ENCODE measurements around the gene MYL3.

The MYL3 gene

DNA sequence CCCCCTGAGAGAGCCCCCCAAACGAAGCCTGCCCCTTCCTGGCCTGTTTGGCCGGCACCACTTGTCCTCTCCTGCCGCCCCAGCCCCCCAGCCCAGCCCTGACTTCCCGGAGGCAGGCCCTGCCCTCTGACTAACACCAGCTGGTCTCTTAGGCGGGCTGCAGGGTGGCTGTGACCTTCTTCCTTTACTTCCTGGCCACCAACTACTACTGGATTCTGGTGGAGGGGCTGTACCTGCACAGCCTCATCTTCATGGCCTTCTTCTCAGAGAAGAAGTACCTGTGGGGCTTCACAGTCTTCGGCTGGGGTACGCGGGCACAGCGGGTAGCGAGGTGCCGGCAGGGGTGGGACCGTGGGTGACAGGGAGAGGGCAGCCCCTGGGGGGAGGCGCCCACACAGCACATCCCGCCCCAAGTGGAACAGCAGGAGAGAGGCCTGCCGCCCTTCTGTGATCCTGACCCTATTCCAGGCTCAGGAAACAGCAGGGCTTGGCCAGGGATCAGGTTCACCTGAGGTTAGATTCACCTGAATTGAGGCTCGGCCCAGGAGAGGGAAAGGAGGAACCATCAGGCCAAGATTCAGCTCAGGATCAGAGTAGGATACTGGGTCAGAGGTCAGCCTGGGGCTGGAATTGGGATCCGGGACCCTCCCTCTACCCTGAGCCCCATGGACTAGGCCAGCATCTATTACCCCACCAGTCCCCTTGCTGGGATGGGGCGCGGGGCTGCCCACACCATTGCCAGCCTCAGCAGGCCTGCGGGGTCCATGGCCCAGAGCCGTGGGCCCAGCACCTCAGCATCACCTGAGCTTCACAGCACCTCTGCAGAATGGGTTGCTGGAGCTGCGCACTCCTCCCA is 36.1 kb upstream of the MYL3 start:
- DNase-seq (ENCODE audit: extremely low read depth, low read depth) = no peak
- TF ChIP-seq, protein P1, sequence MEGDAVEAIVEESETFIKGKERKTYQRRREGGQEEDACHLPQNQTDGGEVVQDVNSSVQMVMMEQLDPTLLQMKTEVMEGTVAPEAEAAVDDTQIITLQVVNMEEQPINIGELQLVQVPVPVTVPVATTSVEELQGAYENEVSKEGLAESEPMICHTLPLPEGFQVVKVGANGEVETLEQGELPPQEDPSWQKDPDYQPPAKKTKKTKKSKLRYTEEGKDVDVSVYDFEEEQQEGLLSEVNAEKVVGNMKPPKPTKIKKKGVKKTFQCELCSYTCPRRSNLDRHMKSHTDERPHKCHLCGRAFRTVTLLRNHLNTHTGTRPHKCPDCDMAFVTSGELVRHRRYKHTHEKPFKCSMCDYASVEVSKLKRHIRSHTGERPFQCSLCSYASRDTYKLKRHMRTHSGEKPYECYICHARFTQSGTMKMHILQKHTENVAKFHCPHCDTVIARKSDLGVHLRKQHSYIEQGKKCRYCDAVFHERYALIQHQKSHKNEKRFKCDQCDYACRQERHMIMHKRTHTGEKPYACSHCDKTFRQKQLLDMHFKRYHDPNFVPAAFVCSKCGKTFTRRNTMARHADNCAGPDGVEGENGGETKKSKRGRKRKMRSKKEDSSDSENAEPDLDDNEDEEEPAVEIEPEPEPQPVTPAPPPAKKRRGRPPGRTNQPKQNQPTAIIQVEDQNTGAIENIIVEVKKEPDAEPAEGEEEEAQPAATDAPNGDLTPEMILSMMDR (IDR thresholded peaks at IDR 0.05; ENCODE audit: low read depth, low read length, missing control alignments) = no peak
- H3K4me3 ChIP-seq (replicated peaks; ENCODE audit: low read depth, low read length) = no peak overlapping the region

DNA sequence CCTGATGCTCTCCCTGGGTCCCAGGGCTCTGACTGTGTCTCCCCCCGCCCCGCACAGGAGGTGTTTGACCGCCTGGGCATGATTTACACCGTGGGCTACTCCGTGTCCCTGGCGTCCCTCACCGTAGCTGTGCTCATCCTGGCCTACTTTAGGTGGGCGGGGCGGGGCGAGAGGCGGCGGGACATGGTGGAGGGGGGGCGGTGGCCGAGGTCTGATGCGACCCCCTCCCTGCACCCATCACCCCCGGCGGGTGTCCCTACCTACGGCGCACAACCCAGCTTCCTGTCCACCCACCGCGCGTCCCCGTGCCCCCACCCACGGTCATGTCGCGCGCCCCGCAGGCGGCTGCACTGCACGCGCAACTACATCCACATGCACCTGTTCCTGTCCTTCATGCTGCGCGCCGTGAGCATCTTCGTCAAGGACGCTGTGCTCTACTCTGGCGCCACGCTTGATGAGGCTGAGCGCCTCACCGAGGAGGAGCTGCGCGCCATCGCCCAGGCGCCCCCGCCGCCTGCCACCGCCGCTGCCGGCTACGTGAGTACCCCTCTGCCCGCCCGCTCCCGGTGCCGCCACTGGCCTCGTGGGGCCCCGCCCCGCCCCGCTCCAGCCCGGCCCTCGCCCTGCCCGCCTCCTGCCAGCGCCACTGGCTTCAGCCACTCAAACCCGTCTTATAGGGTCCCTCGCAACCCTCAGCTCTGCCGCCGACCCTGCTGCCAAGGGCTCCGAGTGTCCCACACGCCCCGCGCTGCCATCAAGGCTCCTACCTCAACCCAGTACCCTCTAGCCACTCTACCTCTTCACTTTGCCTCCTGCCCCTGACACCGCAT is 35.3 kb upstream of the MYL3 start:
- no peak overlapping the region for H3K4me3 ChIP-seq (replicated peaks; ENCODE audit: low read depth, low read length)
- no peak for DNase-seq (ENCODE audit: extremely low read depth, low read depth)
- TF ChIP-seq, protein P1 (IDR thresholded peaks at IDR 0.05; ENCODE audit: low read depth, low read length, missing control alignments) = no peak

DNA sequence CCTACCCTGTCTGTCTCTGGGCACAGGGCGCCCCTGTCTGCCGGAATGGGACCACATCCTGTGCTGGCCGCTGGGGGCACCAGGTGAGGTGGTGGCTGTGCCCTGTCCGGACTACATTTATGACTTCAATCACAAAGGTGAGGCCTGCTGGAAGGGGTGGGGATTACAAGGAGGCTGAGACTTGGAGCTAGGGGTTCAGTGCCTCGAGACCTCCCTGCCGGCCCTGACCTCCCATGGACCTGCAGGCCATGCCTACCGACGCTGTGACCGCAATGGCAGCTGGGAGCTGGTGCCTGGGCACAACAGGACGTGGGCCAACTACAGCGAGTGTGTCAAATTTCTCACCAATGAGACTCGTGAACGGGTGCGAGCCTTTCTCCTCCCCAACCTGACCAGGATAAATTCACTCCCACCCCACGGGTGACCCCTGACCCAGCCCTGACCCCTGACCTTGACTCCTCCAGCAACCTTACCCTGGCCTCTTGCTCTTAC is 34.6 kb upstream of the MYL3 start:
- DNase-seq (ENCODE audit: extremely low read depth, low read depth) = no peak
- TF ChIP-seq, protein P1 (IDR thresholded peaks at IDR 0.05; ENCODE audit: low read depth, low read length, missing control alignments) = no peak
- H3K4me3 ChIP-seq (replicated peaks; ENCODE audit: low read depth, low read length) = no peak overlapping the region

DNA sequence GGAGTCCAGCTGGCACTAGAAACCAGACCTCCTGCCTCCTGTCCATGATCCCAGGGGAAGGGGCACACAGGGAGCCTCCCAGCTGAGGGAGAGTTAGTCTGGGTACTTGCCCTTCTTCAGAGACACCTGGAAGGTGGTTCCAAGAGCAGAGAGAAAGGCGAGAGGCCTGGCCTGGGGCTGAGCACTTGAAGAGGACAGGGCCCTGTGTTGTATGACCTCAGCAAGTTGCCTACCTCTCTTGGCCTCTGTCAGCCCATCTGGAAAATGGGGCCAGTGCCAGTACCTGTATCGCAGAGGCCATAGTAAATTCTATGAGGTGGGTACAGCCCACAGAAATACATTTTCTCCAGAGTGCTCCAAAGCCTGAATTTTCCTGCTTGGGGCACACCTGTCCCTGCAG is 33.8 kb upstream of the MYL3 start:
- TF ChIP-seq, protein P1 (IDR thresholded peaks at IDR 0.05; ENCODE audit: low read depth, low read length, missing control alignments) = no peak
- no peak overlapping the region for H3K4me3 ChIP-seq (replicated peaks; ENCODE audit: low read depth, low read length)
- no peak for DNase-seq (ENCODE audit: extremely low read depth, low read depth)

DNA sequence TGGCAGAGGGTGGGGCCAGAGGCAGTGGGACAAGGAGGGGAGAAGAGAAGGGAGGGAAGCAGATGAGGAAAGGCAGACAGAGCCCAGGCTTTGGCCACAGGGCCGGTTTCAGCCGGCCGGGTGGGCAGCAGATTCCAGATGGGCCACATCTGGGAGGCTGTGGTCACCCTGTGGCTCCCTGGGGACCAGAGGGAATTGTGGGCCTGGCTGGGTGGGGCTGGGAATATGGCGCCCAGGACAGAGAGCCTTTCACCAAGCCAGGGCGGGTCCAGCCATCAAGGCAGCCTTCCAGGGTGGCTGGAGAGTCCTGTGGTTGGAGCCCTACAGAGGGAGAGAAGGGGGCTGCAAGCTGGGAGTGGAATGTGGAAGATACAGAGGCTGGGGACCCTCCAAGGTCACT is 33.1 kb upstream of the MYL3 start:
- TF ChIP-seq, protein P1 (IDR thresholded peaks at IDR 0.05; ENCODE audit: low read depth, low read length, missing control alignments) = no peak
- no peak for DNase-seq (ENCODE audit: extremely low read depth, low read depth)
- no peak overlapping the region for H3K4me3 ChIP-seq (replicated peaks; ENCODE audit: low read depth, low read length)

DNA sequence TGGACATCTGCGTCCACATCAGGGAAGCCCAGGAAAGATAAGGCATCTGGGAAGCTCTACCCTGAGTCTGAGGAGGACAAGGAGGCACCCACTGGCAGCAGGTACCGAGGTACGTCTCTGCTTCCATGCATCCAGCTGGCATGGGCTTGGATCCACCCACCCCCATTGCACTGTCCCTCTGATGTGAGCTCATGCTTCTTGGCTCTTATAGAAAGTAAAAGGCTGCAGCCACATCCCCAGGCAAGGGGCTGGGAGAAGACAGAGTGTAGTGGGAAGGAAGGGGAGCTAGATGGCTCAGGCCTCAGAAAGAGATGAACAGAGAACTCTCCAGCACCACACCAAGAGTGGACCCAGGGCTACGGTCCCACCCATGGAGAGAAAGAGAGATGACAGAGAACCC is 32.5 kb upstream of the MYL3 start:
- TF ChIP-seq, protein P1 (IDR thresholded peaks at IDR 0.05; ENCODE audit: low read depth, low read length, missing control alignments) = no peak
- no peak overlapping the region for H3K4me3 ChIP-seq (replicated peaks; ENCODE audit: low read depth, low read length)
- DNase-seq (ENCODE audit: extremely low read depth, low read depth) = no peak

Data from HFF-Myc (cell line).